H9 (cell line): ENCODE data around the gene KLB. TPM values are rescaled to one million over a fixed set of nuclear protein-coding genes. Genes with fewer than 3 reads are reported as not detected.

ENCODE experiments used
- DNase-seq: peaks from one replicate; pipeline ENCODE4 v3.0.0-alpha.2; 2017
- H2AFZ ChIP-seq: one replicate; pipeline ENCODE4 v1.6.1; 2013; ENCODE audit warnings: mild to moderate bottlenecking, low read length, control low read depth, moderate library complexity
- H2AK5ac ChIP-seq: 2 replicates; pipeline ENCODE4 v1.6.1; 2013; ENCODE audit warnings: low read length, control low read depth, mixed read lengths; ENCODE audit not compliant: insufficient read length
- H2BK120ac ChIP-seq: one replicate; pipeline ENCODE4 v1.6.1; 2013; ENCODE audit warnings: low read depth, mild to moderate bottlenecking, low read length, control low read depth, inconsistent platforms; ENCODE audit not compliant: poor library complexity, severe bottlenecking
- H2BK12ac ChIP-seq: 2 replicates; pipeline ENCODE4 v1.6.1; 2013; ENCODE audit warnings: low read length, control low read depth, mixed read lengths, low read depth; ENCODE audit not compliant: insufficient read length
- H2BK15ac ChIP-seq: 2 replicates; pipeline ENCODE4 v1.6.1; 2013; ENCODE audit warnings: low read depth, low read length, control low read depth
- H2BK20ac ChIP-seq: one replicate; pipeline ENCODE4 v1.6.1; 2013; ENCODE audit warnings: low read depth, mild to moderate bottlenecking, low read length, control low read depth, inconsistent platforms; ENCODE audit not compliant: poor library complexity, severe bottlenecking
- H2BK5ac ChIP-seq: 2 replicates; pipeline ENCODE4 v1.6.1; 2013; ENCODE audit warnings: low read length, control low read depth, mixed read lengths; ENCODE audit not compliant: insufficient read length
- H3K14ac ChIP-seq: 2 replicates; pipeline ENCODE4 v1.6.1; 2013; ENCODE audit warnings: low read length, control low read depth; ENCODE audit not compliant: insufficient read depth
- H3K18ac ChIP-seq: 2 replicates; pipeline ENCODE4 v1.6.1; 2013; ENCODE audit warnings: low read depth, mild to moderate bottlenecking, mixed read lengths, low read length, control low read depth; ENCODE audit not compliant: insufficient read length
- H3K23ac ChIP-seq: 2 replicates; pipeline ENCODE4 v1.6.1; 2013; ENCODE audit warnings: low read length, control low read depth, mixed read lengths, low read depth; ENCODE audit not compliant: insufficient read length
- H3K23me2 ChIP-seq: 2 replicates; pipeline ENCODE4 v1.6.1; 2013; ENCODE audit warnings: low read depth, mild to moderate bottlenecking, mixed read lengths, low read length, control low read depth; ENCODE audit not compliant: insufficient read length, poor library complexity, severe bottlenecking
- H3K27ac ChIP-seq: 2 replicates; pipeline ENCODE4 v1.5.1; 2013; ENCODE audit warnings: low read length, control low read depth, mixed read lengths, low read depth; ENCODE audit not compliant: insufficient read length
- H3K27me3 ChIP-seq: 2 replicates; pipeline ENCODE4 v1.6.1; 2013; ENCODE audit warnings: low read length, control low read depth, inconsistent platforms; ENCODE audit not compliant: insufficient read depth
- H3K4ac ChIP-seq: 2 replicates; pipeline ENCODE4 v1.6.1; 2013; ENCODE audit warnings: low read depth, mild to moderate bottlenecking, control low read depth, inconsistent platforms, low read length, moderate library complexity
- H3K4me1 ChIP-seq: 2 replicates; pipeline ENCODE4 v1.6.1; 2013; ENCODE audit warnings: low read length, control low read depth, inconsistent platforms; ENCODE audit not compliant: insufficient read depth
- H3K4me2 ChIP-seq: 2 replicates; pipeline ENCODE4 v1.6.1; 2013; ENCODE audit warnings: low read length, control low read depth, mixed read lengths; ENCODE audit not compliant: insufficient read length, insufficient read depth
- H3K56ac ChIP-seq: 2 replicates; pipeline ENCODE4 v1.6.1; 2013; ENCODE audit warnings: low read depth, mild to moderate bottlenecking, mixed read lengths, low read length, control low read depth; ENCODE audit not compliant: insufficient read length
- H3K79me1 ChIP-seq: 2 replicates; pipeline ENCODE4 v1.6.1; 2013; ENCODE audit warnings: low read depth, mild to moderate bottlenecking, moderate library complexity, low read length, control low read depth, inconsistent platforms; ENCODE audit not compliant: insufficient read depth, poor library complexity, severe bottlenecking
- H3K79me2 ChIP-seq: 2 replicates; pipeline ENCODE4 v1.6.1; 2013; ENCODE audit warnings: low read length, control low read depth, inconsistent platforms; ENCODE audit not compliant: insufficient read depth
- H3K9ac ChIP-seq: 2 replicates; pipeline ENCODE4 v1.6.1; 2013; ENCODE audit warnings: low read length, control low read depth, mixed read lengths; ENCODE audit not compliant: insufficient read length; ENCODE audit errors: extremely low read depth
- H3K9me3 ChIP-seq: one replicate; pipeline ENCODE4 v1.6.1; 2013; ENCODE audit warnings: low read depth, low read length, inconsistent platforms; ENCODE audit not compliant: control insufficient read depth
- H3T11ph ChIP-seq: one replicate; pipeline ENCODE4 v1.6.1; 2013; ENCODE audit warnings: mild to moderate bottlenecking, low read length, control low read depth, inconsistent platforms
- H4K20me1 ChIP-seq: one replicate; pipeline ENCODE4 v1.6.1; 2013; ENCODE audit not compliant: control insufficient read depth, insufficient read length, insufficient read depth
- H4K5ac ChIP-seq: 2 replicates; pipeline ENCODE4 v1.6.1; 2013; ENCODE audit warnings: low read depth, mild to moderate bottlenecking, mixed read lengths, low read length, control low read depth; ENCODE audit not compliant: insufficient read length
- H4K8ac ChIP-seq: replicated peaks from 2 replicates; pipeline ENCODE4 v1.6.1; 2013; ENCODE audit warnings: low read length, control low read depth, mixed read lengths, low read depth; ENCODE audit not compliant: insufficient read length
- H4K91ac ChIP-seq: 2 replicates; pipeline ENCODE4 v1.6.1; 2013; ENCODE audit warnings: low read depth, mild to moderate bottlenecking, moderate library complexity, mixed read lengths, low read length, control low read depth; ENCODE audit not compliant: insufficient read length
- H3K27ac Mint-ChIP-seq, 3 experiments: 2 replicates in 2 of 3; 3 replicates in 1 of 3; pipeline ENCODE4 v1.8.0; 2020 to 2021; ENCODE audit warnings: mixed read lengths in 3 of 3, mild to moderate bottlenecking in 1 of 3, moderate library complexity in 1 of 3
- H3K27me3 Mint-ChIP-seq: 2 replicates; pipeline ENCODE4 v1.8.0; 2021; ENCODE audit warnings: low read depth, mild to moderate bottlenecking, moderate library complexity, mixed read lengths
- H3K36me3 Mint-ChIP-seq, 3 experiments: 2 replicates in 2 of 3; 3 replicates in 1 of 3; pipeline ENCODE4 v1.8.0; 2020 to 2021; ENCODE audit warnings: low read depth in 3 of 3, mixed read lengths in 3 of 3; ENCODE audit not compliant: insufficient read depth in 1 of 3
- H3K4me1 Mint-ChIP-seq, 2 experiments: 2 replicates each; pipeline ENCODE4 v1.8.0; 2020; ENCODE audit warnings: mixed read lengths in 2 of 2
- H3K4me3 Mint-ChIP-seq, 2 experiments: 2 replicates in 1 of 2; 3 replicates in 1 of 2; pipeline ENCODE4 v1.8.0; 2020 to 2021; ENCODE audit warnings: mild to moderate bottlenecking in 2 of 2, mixed read lengths in 2 of 2, moderate library complexity in 1 of 2
- H3K9me3 Mint-ChIP-seq, 2 experiments: 2 replicates in 1 of 2; 3 replicates in 1 of 2; pipeline ENCODE4 v1.8.0; 2020; ENCODE audit warnings: mild to moderate bottlenecking in 2 of 2, mixed read lengths in 2 of 2, moderate library complexity in 1 of 2
- CTCF ChIP-seq: fragments of 200-600 bp; sonication (generic); conservative IDR thresholded peaks from 3 replicates; pipeline ENCODE4 v1.8.0; 2021; ENCODE audit warnings: antibody characterized with exemption, mild to moderate bottlenecking
- WGBS: extraction: QIAGEN DNeasy Blood & Tissue Kit; methylation state at CpG from one replicate; pipeline ENCODE4 v1.1.7; 2013; ENCODE audit warnings: missing lambda C conversion rate, low lambda C conversion rate, mixed read lengths; ENCODE audit not compliant: insufficient read length; ENCODE audit errors: extremely low coverage; 5-methylcytosine and 5-hydroxymethylcytosine counted together
- total RNA-seq: library from RNA; stranded (reverse); gene quantifications from 2 replicates; pipeline ENCODE4 v1.2.1, GENCODE V29; 2021

The KLB gene
- total RNA-seq, 1 experiment from 2014 or later, result 0.07 TPM

DNA sequence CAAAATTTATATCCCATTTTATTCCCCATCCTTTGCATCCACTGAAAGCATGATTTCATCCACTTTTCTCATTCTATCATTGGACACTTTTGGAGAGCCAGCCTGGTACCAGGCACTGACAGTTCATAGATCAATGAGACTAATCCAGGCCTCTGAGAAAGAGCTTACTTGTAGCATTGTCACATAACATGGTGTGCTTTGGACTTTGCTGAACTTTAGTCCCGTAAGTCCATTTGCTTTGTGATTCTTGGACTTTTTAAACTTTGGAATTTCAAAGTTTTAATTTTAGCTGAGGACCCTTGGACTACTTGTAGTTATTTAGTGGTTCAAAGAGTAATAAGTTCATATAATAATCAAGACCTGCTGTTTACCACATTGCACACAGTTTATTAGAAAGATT is 63.7 kb downstream of the KLB start:
- Histone ChIP-seq H3T11ph (no peak overlapping the region), H2BK5ac (no peak overlapping the region), H3K4me1 (no peaks in the 10 kb centered on the region), H3K23me2 (no peaks in the 10 kb centered on the region), H2AK5ac (no peak overlapping the region), H2BK120ac (no peak overlapping the region), H3K9me3 (no peaks in the 10 kb centered on the region), H3K4ac (no peak overlapping the region), H2BK20ac (no peak overlapping the region), H4K5ac (no peak overlapping the region), H4K8ac (no peak overlapping the region), H3K9ac (no peak overlapping the region), H3K4me2 (no peak overlapping the region), H2BK12ac (no peak overlapping the region), H3K18ac (no peak overlapping the region), H3K79me2 (no peaks in the 10 kb centered on the region), H3K79me1 (no peaks in the 10 kb centered on the region), H3K14ac (no peak overlapping the region), H3K56ac (no peak overlapping the region), H3K27ac (no peak overlapping the region), H3K23ac (no peak overlapping the region), H4K91ac (no peak overlapping the region), H3K27me3 (no peaks in the 10 kb centered on the region), H4K20me1 (no peaks in the 10 kb centered on the region), H2AFZ (no peak overlapping the region), H2BK15ac (no peak overlapping the region)
- no peak for DNase-seq
- Mint-ChIP-seq H3K9me3 (no peaks in the 10 kb centered on the region), H3K27me3 (no peaks in the 10 kb centered on the region), H3K36me3 (peaks cover 16 to 42% (median 32%) of the 10 kb centered on the region in 3 experiments), H3K27ac (no peak overlapping the region), H3K4me1 (peaks cover 2 to 4% of the 10 kb centered on the region in 2 experiments; a peak in 1 of 4 replicates), H3K4me3 (no peak overlapping the region)
- no peak for TF ChIP-seq CTCF
- no CpG with 5 or more reads among the region's 1 CpG for WGBS
